Endothelial cell of umbilical vein (primary cell): ENCODE results near the gene RDX.

Experiments used
- CTCF ChIP-seq, 2 donors: IDR thresholded peaks; 1 replicate in 1 of 2; 2 replicates in 1 of 2; pipeline ENCODE4 v1.5.1; 2011; ENCODE audit warnings: low read length in 2 of 2, mild to moderate bottlenecking in 2 of 2, moderate library complexity in 2 of 2, control low read depth in 1 of 2, inconsistent platforms in 1 of 2, low read depth in 1 of 2; ENCODE audit not compliant: insufficient read depth in 1 of 2; ENCODE audit errors: extremely low read depth in 1 of 2
- POLR2AphosphoS5 ChIP-seq: IDR thresholded peaks from 2 replicates; pipeline ENCODE4 v1.6.1; 2012; ENCODE audit warnings: low read depth, mild to moderate bottlenecking, control low read depth, low read length, moderate library complexity; ENCODE audit not compliant: insufficient read depth

GRCh38 chr11:110152199-110152598, 144.2 kb downstream of the RDX start:
- TF ChIP-seq POLR2AphosphoS5 (no peak), CTCF (IDR thresholded peaks at IDR 0.05; ENCODE audit: extremely low read depth in 1 of 2, insufficient read depth in 1 of 2, low read depth in 1 of 2, low read length in 2 of 2) (no peak)
